ENCODE data around the gene MED13L. TPM values are rescaled to one million over a fixed set of nuclear protein-coding genes. Genes with fewer than 3 reads are reported as not detected.

MED13L gene
- total and polyA plus RNA-seq, 2 of the 4 experiments (the other 2 are of a cell fraction), result 17.9 to 49.1 TPM

DNA sequence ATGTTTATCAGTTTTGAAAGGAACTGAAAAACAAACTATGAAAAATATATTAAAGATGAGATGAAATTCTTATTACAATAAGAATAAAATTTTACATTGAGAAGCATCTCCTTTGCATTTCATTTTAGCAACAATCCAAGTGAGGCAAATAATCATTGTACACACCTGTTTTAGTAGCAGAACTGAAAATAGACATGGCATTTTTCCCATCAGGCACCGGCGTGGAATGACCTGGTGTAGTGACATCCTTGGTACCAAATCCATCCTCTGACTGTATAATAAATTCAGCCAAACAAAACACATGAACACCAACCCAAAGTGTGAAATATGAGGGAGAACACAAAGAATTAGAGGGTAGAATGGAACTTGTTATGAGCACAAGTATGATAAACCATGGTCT is 271.4 kb downstream of the MED13L start:
- dilution Hi-C loops (cut with HindIII; ENCODE audit: low sequenced_read_pairs, unreplicated experiment) (no loop called here), intact Hi-C loops (cut with micrococcal nuclease) (no loop called here), in situ Hi-C loops (cut with MboI; ENCODE audit: low sequenced_read_pairs) (no loop called here)
- no peak overlapping the region for H3K4me3 ChIP-seq (ENCODE audit: insufficient read depth, low read depth, low read length)
- no CpG with 5 or more reads among the region's 2 CpGs for WGBS, 2 experiments (ENCODE audit: extremely low coverage in 2 of 2, insufficient read length in 1 of 2)
- H3K9me3 ChIP-seq (ENCODE audit: control insufficient read depth, insufficient read depth, low read length), result no peaks in the 10 kb centered on the region
- no peak overlapping the region for H2BK5ac ChIP-seq (ENCODE audit: low read depth, low read length, poor library complexity, severe bottlenecking)
- H4K91ac ChIP-seq (ENCODE audit: insufficient read depth, low read depth, low read length), result no peak overlapping the region
- no peak overlapping the region for H3K18ac ChIP-seq (ENCODE audit: low read depth, low read length)
- no peaks in the 10 kb centered on the region; the same call in 1 of the 2 replicates for H3K4me1 ChIP-seq (ENCODE audit: control insufficient read depth, insufficient read depth, low read length)
- H3K4ac ChIP-seq (ENCODE audit: low read depth, low read length), result no peak overlapping the region
- TF ChIP-seq, protein P1, sequence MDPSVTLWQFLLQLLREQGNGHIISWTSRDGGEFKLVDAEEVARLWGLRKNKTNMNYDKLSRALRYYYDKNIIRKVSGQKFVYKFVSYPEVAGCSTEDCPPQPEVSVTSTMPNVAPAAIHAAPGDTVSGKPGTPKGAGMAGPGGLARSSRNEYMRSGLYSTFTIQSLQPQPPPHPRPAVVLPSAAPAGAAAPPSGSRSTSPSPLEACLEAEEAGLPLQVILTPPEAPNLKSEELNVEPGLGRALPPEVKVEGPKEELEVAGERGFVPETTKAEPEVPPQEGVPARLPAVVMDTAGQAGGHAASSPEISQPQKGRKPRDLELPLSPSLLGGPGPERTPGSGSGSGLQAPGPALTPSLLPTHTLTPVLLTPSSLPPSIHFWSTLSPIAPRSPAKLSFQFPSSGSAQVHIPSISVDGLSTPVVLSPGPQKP (IDR thresholded peaks at IDR 0.05; ENCODE audit: borderline replicate concordance, low read depth, low read length), result no peak
- TF ChIP-seq RAD21 (IDR thresholded peaks at IDR 0.05; ENCODE audit: low read length), result no peak
- TF ChIP-seq CHD1 (IDR thresholded peaks at IDR 0.05; ENCODE audit: low read depth, low read length), result no peak
- TF ChIP-seq MAFK (IDR thresholded peaks at IDR 0.05; ENCODE audit: low read depth, low read length), result no peak
- TF ChIP-seq MAZ (IDR thresholded peaks at IDR 0.05; ENCODE audit: borderline replicate concordance, low read depth, low read length), result no peak
- TF ChIP-seq MXI1 (IDR thresholded peaks at IDR 0.05; ENCODE audit: borderline replicate concordance, low read depth, low read length), result no peak
- TF ChIP-seq RFX5 (IDR thresholded peaks at IDR 0.05; ENCODE audit: low read depth, low read length), result no peak
- TF ChIP-seq BHLHE40 (IDR thresholded peaks at IDR 0.05; ENCODE audit: low read depth, low read length), result no peak
- TF ChIP-seq SMC3 (IDR thresholded peaks at IDR 0.05; ENCODE audit: low read depth, low read length), result no peak
- no peak for TF ChIP-seq NFE2L2 (IDR thresholded peaks at IDR 0.05; ENCODE audit: low read depth, low read length)
- no peak for TF ChIP-seq POLR2A (IDR thresholded peaks at IDR 0.05; ENCODE audit: low read depth, low read length)
- TF ChIP-seq CEBPB (IDR thresholded peaks at IDR 0.05; ENCODE audit: low read depth, low read length), result no peak
- TF ChIP-seq, protein P2, sequence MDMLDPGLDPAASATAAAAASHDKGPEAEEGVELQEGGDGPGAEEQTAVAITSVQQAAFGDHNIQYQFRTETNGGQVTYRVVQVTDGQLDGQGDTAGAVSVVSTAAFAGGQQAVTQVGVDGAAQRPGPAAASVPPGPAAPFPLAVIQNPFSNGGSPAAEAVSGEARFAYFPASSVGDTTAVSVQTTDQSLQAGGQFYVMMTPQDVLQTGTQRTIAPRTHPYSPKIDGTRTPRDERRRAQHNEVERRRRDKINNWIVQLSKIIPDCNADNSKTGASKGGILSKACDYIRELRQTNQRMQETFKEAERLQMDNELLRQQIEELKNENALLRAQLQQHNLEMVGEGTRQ (IDR thresholded peaks at IDR 0.05; ENCODE audit: low read depth, low read length), result no peak
- no peak for TF ChIP-seq RCOR1 (IDR thresholded peaks at IDR 0.05; ENCODE audit: insufficient replicate concordance, low read length)
- no peak for TF ChIP-seq FOS (IDR thresholded peaks at IDR 0.05; ENCODE audit: low read depth, low read length)
- TF ChIP-seq, protein P3, sequence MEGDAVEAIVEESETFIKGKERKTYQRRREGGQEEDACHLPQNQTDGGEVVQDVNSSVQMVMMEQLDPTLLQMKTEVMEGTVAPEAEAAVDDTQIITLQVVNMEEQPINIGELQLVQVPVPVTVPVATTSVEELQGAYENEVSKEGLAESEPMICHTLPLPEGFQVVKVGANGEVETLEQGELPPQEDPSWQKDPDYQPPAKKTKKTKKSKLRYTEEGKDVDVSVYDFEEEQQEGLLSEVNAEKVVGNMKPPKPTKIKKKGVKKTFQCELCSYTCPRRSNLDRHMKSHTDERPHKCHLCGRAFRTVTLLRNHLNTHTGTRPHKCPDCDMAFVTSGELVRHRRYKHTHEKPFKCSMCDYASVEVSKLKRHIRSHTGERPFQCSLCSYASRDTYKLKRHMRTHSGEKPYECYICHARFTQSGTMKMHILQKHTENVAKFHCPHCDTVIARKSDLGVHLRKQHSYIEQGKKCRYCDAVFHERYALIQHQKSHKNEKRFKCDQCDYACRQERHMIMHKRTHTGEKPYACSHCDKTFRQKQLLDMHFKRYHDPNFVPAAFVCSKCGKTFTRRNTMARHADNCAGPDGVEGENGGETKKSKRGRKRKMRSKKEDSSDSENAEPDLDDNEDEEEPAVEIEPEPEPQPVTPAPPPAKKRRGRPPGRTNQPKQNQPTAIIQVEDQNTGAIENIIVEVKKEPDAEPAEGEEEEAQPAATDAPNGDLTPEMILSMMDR (conservative IDR thresholded peaks at IDR 0.05; ENCODE audit: low read depth, low read length), result no peak
- ATAC-seq (ENCODE audit: low read depth) (no peak), DNase-seq (no peak)
- H2BK20ac ChIP-seq (ENCODE audit: low read depth, low read length), result no peak overlapping the region
- no peak overlapping the region for H3K56ac ChIP-seq (ENCODE audit: extremely low read depth, insufficient read depth, low read length)
- H4K5ac ChIP-seq (ENCODE audit: low read depth, low read length), result no peak overlapping the region
- no peak overlapping the region for H2AFZ ChIP-seq (replicated peaks; ENCODE audit: low read length, poor library complexity)
- ChIA-PET POLR2A (ENCODE audit: unreplicated experiment) (no interaction called here), CTCF (no interaction called here)
- no peak overlapping the region for H3K9ac ChIP-seq (ENCODE audit: low read depth, low read length)
- H2AK9ac ChIP-seq (replicated peaks; ENCODE audit: low read depth, low read length, poor library complexity), result no peak overlapping the region
- H3K14ac ChIP-seq (replicated peaks; ENCODE audit: low read depth, low read length), result no peak overlapping the region
- H3K23ac ChIP-seq (ENCODE audit: low read depth, low read length), result no peak overlapping the region
- H3K27ac ChIP-seq (ENCODE audit: insufficient read depth, low read length), result no peak overlapping the region
- H3K79me1 ChIP-seq (ENCODE audit: low read depth in 1 of 2, low read length in 2 of 2), result peaks cover 16 to 44% of the 10 kb centered on the region in 2 experiments; a peak in 3 of 4 replicates
- no peak overlapping the region for H3K4me2 ChIP-seq (ENCODE audit: low read depth, low read length)
- no TSS peak for BruUV-seq (replicated peaks)
- H2BK120ac ChIP-seq (ENCODE audit: low read depth, low read length), result no peak overlapping the region
- peaks cover 33% of the 10 kb centered on the region for H3K36me3 ChIP-seq (ENCODE audit: control insufficient read depth, insufficient read depth, low read length)
- no peak overlapping the region for H2AK5ac ChIP-seq (ENCODE audit: low read depth, low read length)
- H4K20me1 ChIP-seq (ENCODE audit: insufficient read depth, low read length), result peaks cover 3% of the 10 kb centered on the region; the same call in 1 of the 2 replicates
- no peaks in the 10 kb centered on the region for H3K27me3 ChIP-seq (ENCODE audit: control insufficient read depth, insufficient read depth, low read length)
- H3K9me1 ChIP-seq (ENCODE audit: insufficient read depth, low read length), result peaks cover 2% of the 10 kb centered on the region; the same call in 1 of the 2 replicates
- no peak overlapping the region for H4K8ac ChIP-seq (ENCODE audit: low read depth in 2 of 2, low read length in 2 of 2)
- no peak overlapping the region for H2BK15ac ChIP-seq (ENCODE audit: low read depth, low read length)
